K562 (cell line): Measurements from ENCODE around the gene NEK5. TPM values are rescaled to one million over a fixed set of nuclear protein-coding genes. Genes with fewer than 3 reads are reported as not detected.

Experiments used
- ATAC-seq: fragments of 200-7000 bp; cut with Tn5 transposase; 3 replicates; pipeline ENCODE4 v1.9.1; 2020; ENCODE audit warnings: moderate library complexity
- BruUV-seq: library from RNA; stranded (reverse); fragments of 400-500 nt; replicated peaks from 2 replicates; lab custom pipeline; 2021; lab: Mats Ljungman, UMichigan
- CTCF ChIA-PET: fragments of 300-600 bp; formaldehyde crosslinking; extraction: SDS; loops from one replicate; lab custom pipeline; 2021; ENCODE audit warnings: low intra/inter-chr PET ratio; lab: Yijun Ruan, JAX
- POLR2A ChIA-PET: fragments of 300-600, 350-650 bp; sonication (Branson Sonifier 250); formaldehyde crosslinking; extraction: SDS; loops from one replicate; lab custom pipeline; 2021; ENCODE audit warnings: antibody characterized with exemption, inconsistent platforms; lab: Yijun Ruan, JAX
- DNase-seq, 4 experiments: peaks; one replicate each; pipeline versions ENCODE4 v3.0.0 to v3.0.0-alpha.2; 2011 to 2018; ENCODE audit warnings: low spot score in 3 of 4, mixed read lengths in 3 of 4; ENCODE audit errors: extremely low read depth in 1 of 4
- FAIRE-seq: peaks from 2 replicates; lab custom pipeline; 2011; peaks lifted over from hg19 to GRCh38; lab: Jason Lieb, UNC
- H2AFZ ChIP-seq: 2 replicates; pipeline ENCODE4 v1.6.0; 2011; ENCODE audit warnings: low read depth, low read length, control low read depth, inconsistent platforms
- H3K27ac ChIP-seq: fragments of 200-600 bp; 3 replicates; pipeline ENCODE4 v1.8.0; 2011; ENCODE audit warnings: low read depth, mild to moderate bottlenecking, control low read depth, inconsistent platforms, low read length, moderate library complexity, mixed read lengths; ENCODE audit errors: extremely low read depth
- H3K27me3 ChIP-seq, 2 experiments: fragments of 300-600 bp in 1 of 2; 2 replicates in 1 of 2; 3 replicates in 1 of 2; pipeline versions ENCODE4 v1.6.0 to v1.8.0; 2011; ENCODE audit warnings: inconsistent platforms in 2 of 2, low read length in 2 of 2, mild to moderate bottlenecking in 1 of 2, mixed read lengths in 1 of 2, moderate library complexity in 1 of 2; ENCODE audit not compliant: control insufficient read depth in 2 of 2, insufficient read depth in 2 of 2
- H3K36me3 ChIP-seq: fragments of 300-600 bp; 3 replicates; pipeline ENCODE4 v1.8.0; 2011; ENCODE audit warnings: mild to moderate bottlenecking, low read length, inconsistent platforms; ENCODE audit not compliant: control insufficient read depth, insufficient read depth
- H3K4me1 ChIP-seq, 2 experiments: fragments of 200-600 bp in 1 of 2; replicated peaks in 1 of 2; 2 replicates in 1 of 2; 3 replicates in 1 of 2; pipeline versions ENCODE4 v1.5.1 to v1.8.0; 2011; ENCODE audit warnings: inconsistent platforms in 2 of 2, low read length in 2 of 2, mild to moderate bottlenecking in 1 of 2, mixed read lengths in 1 of 2, moderate library complexity in 1 of 2; ENCODE audit not compliant: control insufficient read depth in 2 of 2, insufficient read depth in 2 of 2
- H3K4me2 ChIP-seq: 2 replicates; pipeline ENCODE4 v1.6.1; 2011; ENCODE audit warnings: low read length, control low read depth, inconsistent platforms, mixed read lengths; ENCODE audit not compliant: insufficient read depth
- H3K4me3 ChIP-seq: fragments of 200-600 bp; sonication (generic), shearing (Covaris generic); 2 replicates; pipeline ENCODE4 v1.5.1; 2016; ENCODE audit warnings: control low read depth, inconsistent platforms
- H3K79me2 ChIP-seq: fragments of 200-600 bp; 3 replicates; pipeline ENCODE4 v1.8.0; 2011; ENCODE audit warnings: low read length, inconsistent platforms; ENCODE audit not compliant: control insufficient read depth, insufficient read depth
- H3K9ac ChIP-seq, 2 experiments: 2 replicates each; pipeline versions ENCODE4 v1.6.0 to v1.6.1; 2011; ENCODE audit warnings: low read depth in 2 of 2, low read length in 2 of 2, control low read depth in 1 of 2, inconsistent platforms in 1 of 2, mild to moderate bottlenecking in 1 of 2, mixed read lengths in 1 of 2; ENCODE audit not compliant: insufficient read depth in 1 of 2
- H3K9me1 ChIP-seq: one replicate; pipeline ENCODE4 v1.6.0; 2011; ENCODE audit warnings: inconsistent platforms, mild to moderate bottlenecking, low read length, moderate library complexity; ENCODE audit not compliant: control insufficient read depth, insufficient read depth
- H3K9me3 ChIP-seq: replicated peaks from 2 replicates; pipeline ENCODE4 v1.5.1; 2011; ENCODE audit warnings: low read depth, low read length, inconsistent platforms; ENCODE audit not compliant: control insufficient read depth, insufficient read depth
- H4K20me1 ChIP-seq: replicated peaks from 2 replicates; pipeline ENCODE4 v1.6.1; 2011; ENCODE audit warnings: low read length, inconsistent platforms, mixed read lengths; ENCODE audit not compliant: control insufficient read depth, insufficient read depth
- ATF1 ChIP-seq, 2 experiments: fragments of 450-650 bp in 1 of 2; IDR thresholded peaks; 2 replicates each; pipeline ENCODE4 v1.6.1; 2016; ENCODE audit warnings: missing compliant biosample characterization in 1 of 2, missing genetic modification characterization in 1 of 2
- CCNT2 ChIP-seq: IDR thresholded peaks from 2 replicates; pipeline ENCODE4 v1.6.1; 2011; ENCODE audit warnings: borderline replicate concordance, low read depth, mild to moderate bottlenecking, moderate library complexity, mixed read lengths, low read length; ENCODE audit not compliant: insufficient read length; ENCODE audit errors: extremely low read depth
- ETS2 ChIP-seq: IDR thresholded peaks from 2 replicates; pipeline ENCODE4 v1.6.1; 2016; ENCODE audit warnings: borderline replicate concordance, missing genetic modification characterization, mild to moderate bottlenecking, moderate library complexity, missing compliant biosample characterization; ENCODE audit not compliant: poor library complexity, severe bottlenecking
- MED1 ChIP-seq: sonication (generic); formaldehyde crosslinking; IDR thresholded peaks from 2 replicates; pipeline ENCODE4 v1.8.1; 2023; ENCODE audit warnings: missing genetic modification reagents, borderline replicate concordance
- OTX1 ChIP-seq: fragments of 450-650 bp; formaldehyde crosslinking; IDR thresholded peaks from 2 replicates; pipeline ENCODE4 v1.4.0; 2022; ENCODE audit warnings: mild to moderate bottlenecking
- PCBP1 ChIP-seq: fragments of 200-400 bp; formaldehyde crosslinking; IDR thresholded peaks from 2 replicates; pipeline ENCODE4 v1.6.1; 2018; ENCODE audit warnings: mild to moderate bottlenecking, low read depth, low read length; ENCODE audit not compliant: poor library complexity, severe bottlenecking
- PHB2 ChIP-seq: fragments of 450-650 bp; IDR thresholded peaks from 2 replicates; pipeline ENCODE4 v1.6.1; 2017; ENCODE audit warnings: low read depth
- PHTF2 ChIP-seq: fragments of 250-450 bp; sonication (Bioruptor Pico); IDR thresholded peaks from 2 replicates; pipeline ENCODE4 v1.5.0; 2021; ENCODE audit warnings: mild to moderate bottlenecking
- RBFOX2 ChIP-seq: fragments of 200-400 bp; formaldehyde crosslinking; IDR thresholded peaks from 2 replicates; pipeline ENCODE4 v1.6.1; 2017; ENCODE audit warnings: low read depth, mild to moderate bottlenecking, low read length, moderate library complexity
- SPI1 ChIP-seq: IDR thresholded peaks from 2 replicates; pipeline ENCODE4 v1.6.1; 2011; ENCODE audit warnings: low read depth, low read length, control low read depth, borderline replicate concordance
- ZFP30 ChIP-seq: fragments of 250-450 bp; sonication (Bioruptor Pico); IDR thresholded peaks from 2 replicates; pipeline ENCODE4 v1.8.0; 2022; ENCODE audit warnings: moderate library complexity, mild to moderate bottlenecking, inconsistent platforms, borderline replicate concordance
- ZNF263 ChIP-seq: sonication (generic); formaldehyde crosslinking; IDR thresholded peaks from 2 replicates; pipeline ENCODE4 v1.8.0; 2022; ENCODE audit warnings: mild to moderate bottlenecking, missing genetic modification reagents, borderline replicate concordance
- ZNF316 ChIP-seq: fragments of 450-650 bp; IDR thresholded peaks from 2 replicates; pipeline ENCODE4 v1.6.1; 2016
- WGBS: fragments of 100-300 bp; shearing (Covaris generic); methylation state at CpG from one replicate; pipeline ENCODE4 v1.1.6; 2016; ENCODE audit warnings: low coverage, mixed read lengths; ENCODE audit not compliant: insufficient coverage; ENCODE audit errors: missing lambda C conversion rate; 5-methylcytosine and 5-hydroxymethylcytosine counted together
- in situ Hi-C: fragments of 300-500 bp; cut with MboI; formaldehyde crosslinking; loops from 4 replicates; pipeline ENCODE4 v1.15.0; 2018; ENCODE audit warnings: inconsistent platforms, mixed read lengths
- intact Hi-C: fragments of 100-400 bp; cut with micrococcal nuclease; formaldehyde crosslinking; loops from 2 replicates; pipeline ENCODE4 v1.14.2; 2022
- polyA plus RNA-seq, 8 experiments: library from polyadenylated mRNA; depleted of rRNA in 4 of 8; stranded (reverse) in 5 of 8; unstranded in 3 of 8; fragments of >200 nt; fragmentation: Nextera tagmentation in 2 of 8; fragmentation: Illumina TruSeq in 1 of 8; extraction: Ambion mirVana in 2 of 8; extraction: Trizol in 1 of 8; gene quantifications; 2 replicates each; pipeline versions ENCODE4 v1.2.1 to v1.2.3, GENCODE V29; 2011 to 2014; ENCODE audit warnings: inconsistent platforms in 1 of 8, missing spikeins in 1 of 8
- total RNA-seq, 7 experiments: library from RNA; depleted of rRNA in 6 of 7; stranded (reverse); fragments of >200 nt in 6 of 7; fragmentation: Illumina TruSeq in 2 of 7; extraction: Trizol in 2 of 7; gene quantifications; 2 replicates each; pipeline versions ENCODE4 v1.2.1 to v1.2.3, GENCODE V29; 2011 to 2021; ENCODE audit warnings: low replicate concordance in 1 of 7
- TF ChIP-seq, protein P1 (sequence below): fragments of 250-450 bp; sonication (Bioruptor Pico); IDR thresholded peaks from 2 replicates; pipeline ENCODE4 v1.4.0; 2020
- TF ChIP-seq, protein P2 (sequence below): fragments of 250-450 bp; sonication (Bioruptor Pico); IDR thresholded peaks from 2 replicates; pipeline ENCODE4 v1.5.1; 2021; ENCODE audit warnings: mild to moderate bottlenecking

NEK5 gene
- total and polyA plus RNA-seq, 9 of the 15 experiments (the other 6 are each of a cell fraction or from before 2014, with no cell fraction given), result 0.09 to 0.44 (median 0.33) TPM

DNA sequence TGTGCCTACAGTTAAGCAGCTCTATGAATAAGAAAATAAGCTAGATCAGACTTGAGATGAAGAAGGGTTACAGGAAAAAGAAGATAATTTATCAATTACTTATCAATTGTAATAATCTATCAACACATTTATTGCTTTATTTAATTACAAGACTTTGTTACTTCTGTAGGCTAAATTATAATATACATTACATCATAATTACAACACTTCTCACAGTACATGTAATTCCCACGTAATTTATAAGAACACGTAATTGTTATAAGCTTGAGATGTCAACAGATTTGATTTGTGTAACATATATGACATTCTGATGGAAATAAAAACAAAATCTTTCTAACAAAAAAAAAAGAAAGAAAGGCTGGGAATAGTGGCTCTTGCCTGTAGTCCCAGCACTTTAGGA lies 36.8 kb downstream of the NEK5 start:
- Histone ChIP-seq H2AFZ (no peak overlapping the region), H3K79me2 (no peaks in the 10 kb centered on the region), H3K27me3 (no peaks in the 10 kb centered on the region), H3K9ac (no peak overlapping the region), H3K36me3 (no peaks in the 10 kb centered on the region), H4K20me1 (no peaks in the 10 kb centered on the region), H3K9me3 (no peaks in the 10 kb centered on the region), H3K9me1 (no peaks in the 10 kb centered on the region), H3K4me1 (no peaks in the 10 kb centered on the region), H3K4me2 (no peak overlapping the region), H3K4me3 (no peak overlapping the region), H3K27ac (no peak overlapping the region)
- ChIA-PET POLR2A (interaction anchor here (1.0 kb wide), 1 partner anchor 9 kb away, joined by 3 read pairs; no protein-coding TSS in a partner anchor), CTCF (no interaction called here)
- DNase-seq (no peak), FAIRE-seq (no peak), ATAC-seq (no peak)
- no TSS peak for BruUV-seq
- in situ Hi-C loops, result no loop called here
- 37% methylated on average over 2 of the region's 2 CpGs for WGBS
- TF ChIP-seq ZNF316 (no peak), ATF1 (CRISPR knock-in tag; IDR thresholded peaks at IDR 0.05) (no peak), ATF1 (tag; IDR thresholded peaks at IDR 0.05) (no peak), PHTF2 (no peak), PHB2 (no peak), CCNT2 (no peak), RBFOX2 (no peak), ETS2 (tag) (no peak), PCBP1 (no peak), ZFP30 (CRISPR knock-in tag) (no peak), OTX1 (no peak), SPI1 (no peak), ZNF263 (CRISPR knock-in tag) (no peak), MED1 (CRISPR knock-in tag) (no peak)
- TF ChIP-seq, protein P1, sequence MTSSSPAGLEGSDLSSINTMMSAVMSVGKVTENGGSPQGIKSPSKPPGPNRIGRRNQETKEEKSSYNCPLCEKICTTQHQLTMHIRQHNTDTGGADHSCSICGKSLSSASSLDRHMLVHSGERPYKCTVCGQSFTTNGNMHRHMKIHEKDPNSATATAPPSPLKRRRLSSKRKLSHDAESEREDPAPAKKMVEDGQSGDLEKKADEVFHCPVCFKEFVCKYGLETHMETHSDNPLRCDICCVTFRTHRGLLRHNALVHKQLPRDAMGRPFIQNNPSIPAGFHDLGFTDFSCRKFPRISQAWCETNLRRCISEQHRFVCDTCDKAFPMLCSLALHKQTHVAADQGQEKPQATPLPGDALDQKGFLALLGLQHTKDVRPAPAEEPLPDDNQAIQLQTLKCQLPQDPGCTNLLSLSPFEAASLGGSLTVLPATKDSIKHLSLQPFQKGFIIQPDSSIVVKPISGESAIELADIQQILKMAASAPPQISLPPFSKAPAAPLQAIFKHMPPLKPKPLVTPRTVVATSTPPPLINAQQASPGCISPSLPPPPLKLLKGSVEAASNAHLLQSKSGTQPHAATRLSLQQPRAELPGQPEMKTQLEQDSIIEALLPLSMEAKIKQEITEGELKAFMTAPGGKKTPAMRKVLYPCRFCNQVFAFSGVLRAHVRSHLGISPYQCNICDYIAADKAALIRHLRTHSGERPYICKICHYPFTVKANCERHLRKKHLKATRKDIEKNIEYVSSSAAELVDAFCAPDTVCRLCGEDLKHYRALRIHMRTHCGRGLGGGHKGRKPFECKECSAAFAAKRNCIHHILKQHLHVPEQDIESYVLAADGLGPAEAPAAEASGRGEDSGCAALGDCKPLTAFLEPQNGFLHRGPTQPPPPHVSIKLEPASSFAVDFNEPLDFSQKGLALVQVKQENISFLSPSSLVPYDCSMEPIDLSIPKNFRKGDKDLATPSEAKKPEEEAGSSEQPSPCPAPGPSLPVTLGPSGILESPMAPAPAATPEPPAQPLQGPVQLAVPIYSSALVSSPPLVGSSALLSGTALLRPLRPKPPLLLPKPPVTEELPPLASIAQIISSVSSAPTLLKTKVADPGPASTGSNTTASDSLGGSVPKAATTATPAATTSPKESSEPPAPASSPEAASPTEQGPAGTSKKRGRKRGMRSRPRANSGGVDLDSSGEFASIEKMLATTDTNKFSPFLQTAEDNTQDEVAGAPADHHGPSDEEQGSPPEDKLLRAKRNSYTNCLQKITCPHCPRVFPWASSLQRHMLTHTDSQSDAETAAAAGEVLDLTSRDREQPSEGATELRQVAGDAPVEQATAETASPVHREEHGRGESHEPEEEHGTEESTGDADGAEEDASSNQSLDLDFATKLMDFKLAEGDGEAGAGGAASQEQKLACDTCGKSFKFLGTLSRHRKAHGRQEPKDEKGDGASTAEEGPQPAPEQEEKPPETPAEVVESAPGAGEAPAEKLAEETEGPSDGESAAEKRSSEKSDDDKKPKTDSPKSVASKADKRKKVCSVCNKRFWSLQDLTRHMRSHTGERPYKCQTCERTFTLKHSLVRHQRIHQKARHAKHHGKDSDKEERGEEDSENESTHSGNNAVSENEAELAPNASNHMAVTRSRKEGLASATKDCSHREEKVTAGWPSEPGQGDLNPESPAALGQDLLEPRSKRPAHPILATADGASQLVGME (CRISPR knock-in tag), result no peak
- TF ChIP-seq, protein P2, sequence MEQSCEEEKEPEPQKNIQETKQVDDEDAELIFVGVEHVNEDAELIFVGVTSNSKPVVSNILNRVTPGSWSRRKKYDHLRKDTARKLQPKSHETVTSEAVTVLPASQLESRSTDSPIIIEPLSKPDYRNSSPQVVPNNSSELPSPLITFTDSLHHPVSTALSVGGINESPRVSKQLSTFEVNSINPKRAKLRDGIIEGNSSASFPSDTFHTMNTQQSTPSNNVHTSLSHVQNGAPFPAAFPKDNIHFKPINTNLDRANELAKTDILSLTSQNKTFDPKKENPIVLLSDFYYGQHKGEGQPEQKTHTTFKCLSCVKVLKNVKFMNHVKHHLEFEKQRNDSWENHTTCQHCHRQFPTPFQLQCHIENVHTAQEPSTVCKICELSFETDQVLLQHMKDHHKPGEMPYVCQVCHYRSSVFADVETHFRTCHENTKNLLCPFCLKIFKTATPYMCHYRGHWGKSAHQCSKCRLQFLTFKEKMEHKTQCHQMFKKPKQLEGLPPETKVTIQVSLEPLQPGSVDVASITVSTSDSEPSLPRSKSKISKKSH, result no peak
- intact Hi-C loops, result no loop called here
